ENCODE measurements around the gene FYB1. TPM values are rescaled to one million over a fixed set of nuclear protein-coding genes. Genes with fewer than 3 reads are reported as not detected.

FYB1 gene
- total and polyA plus RNA-seq, 2 experiments from 2014 or later, result not detected

- no peak overlapping the region for H3K4me3 Mint-ChIP-seq
- no peaks in the 10 kb centered on the region for H3K36me3 Mint-ChIP-seq (ENCODE audit: low read depth)
- H3K4me2 ChIP-seq, result no peak overlapping the region
These were observed 1.7 kb downstream of the FYB1 start for GRCh38 chr5:39217365-39218281.

DNA sequence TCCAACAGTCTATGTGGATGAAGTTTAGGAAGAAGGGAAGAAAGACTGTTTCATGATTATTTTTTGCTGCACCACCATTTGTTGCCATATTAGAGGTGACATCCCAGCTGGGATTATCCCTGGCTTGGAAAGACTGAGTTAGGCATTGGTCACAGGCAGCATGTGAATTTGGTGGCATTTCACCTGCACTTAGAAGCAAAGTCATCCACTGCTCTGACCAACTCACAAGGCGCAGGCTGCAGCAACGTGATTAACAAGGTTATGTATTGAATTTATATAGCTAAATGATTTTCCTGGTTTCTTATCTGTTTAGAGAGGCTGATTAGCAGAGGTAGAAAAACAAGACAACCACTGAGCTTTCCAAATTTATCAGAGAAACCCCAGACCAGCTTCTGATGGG, 2.7 kb downstream of the FYB1 start:
- Histone ChIP-seq H3K4me3 (no peak overlapping the region), H3K4me1 (ENCODE audit: insufficient read depth) (no peaks in the 10 kb centered on the region; the same call in 1 of the 2 replicates), H3K36me3 (ENCODE audit: insufficient read depth) (no peaks in the 10 kb centered on the region), H3F3A (replicated peaks; ENCODE audit: low read depth) (no peaks in the 10 kb centered on the region), H3K9me2 (ENCODE audit: insufficient read depth) (no peaks in the 10 kb centered on the region), H3K27ac (ENCODE audit: low read depth) (no peak overlapping the region), H4K20me1 (replicated peaks; ENCODE audit: insufficient read depth) (no peaks in the 10 kb centered on the region), H3K4me2 (no peak overlapping the region), H3K79me2 (replicated peaks; ENCODE audit: insufficient read depth) (no peaks in the 10 kb centered on the region), H3K27me3 (ENCODE audit: insufficient read depth) (no peaks in the 10 kb centered on the region), H2AFZ (peak overlapping the region; percentile 32; the same call in 1 of the 2 replicates)
- Mint-ChIP-seq H3K27ac (no peak overlapping the region), H3K4me1 (peaks cover 7% of the 10 kb centered on the region; the same call in 2 of the 3 replicates), H3K9me3 (no peaks in the 10 kb centered on the region), H3K36me3 (ENCODE audit: low read depth) (no peaks in the 10 kb centered on the region), H3K27me3 (ENCODE audit: insufficient read depth, low read depth, poor library complexity) (peaks cover 3% of the 10 kb centered on the region), H3K4me3 (no peak overlapping the region)
- ATAC-seq (no peak), DNase-seq (ENCODE audit: low spot score) (no peak)
- no peak for TF ChIP-seq ZNF462 (CRISPR knock-in tag; IDR thresholded peaks at IDR 0.05)
- no peak for TF ChIP-seq EZH2 (IDR thresholded peaks at IDR 0.05; ENCODE audit: low read depth, unreplicated experiment)
- no peak for TF ChIP-seq NANOG (IDR thresholded peaks at IDR 0.05; ENCODE audit: borderline replicate concordance)
- TF ChIP-seq, protein P1, sequence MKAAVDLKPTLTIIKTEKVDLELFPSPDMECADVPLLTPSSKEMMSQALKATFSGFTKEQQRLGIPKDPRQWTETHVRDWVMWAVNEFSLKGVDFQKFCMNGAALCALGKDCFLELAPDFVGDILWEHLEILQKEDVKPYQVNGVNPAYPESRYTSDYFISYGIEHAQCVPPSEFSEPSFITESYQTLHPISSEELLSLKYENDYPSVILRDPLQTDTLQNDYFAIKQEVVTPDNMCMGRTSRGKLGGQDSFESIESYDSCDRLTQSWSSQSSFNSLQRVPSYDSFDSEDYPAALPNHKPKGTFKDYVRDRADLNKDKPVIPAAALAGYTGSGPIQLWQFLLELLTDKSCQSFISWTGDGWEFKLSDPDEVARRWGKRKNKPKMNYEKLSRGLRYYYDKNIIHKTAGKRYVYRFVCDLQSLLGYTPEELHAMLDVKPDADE (IDR thresholded peaks at IDR 0.05), result no peak
- TF ChIP-seq ZNF331 (CRISPR knock-in tag; IDR thresholded peaks at IDR 0.05; ENCODE audit: low read depth), result no peak
- TF ChIP-seq ZNF114 (CRISPR knock-in tag; IDR thresholded peaks at IDR 0.05), result no peak

More at GRCh38 chr5:39217365-39218281, 1.7 kb downstream of the FYB1 start:
- Histone ChIP-seq H3K27me3 (ENCODE audit: insufficient read depth) (no peaks in the 10 kb centered on the region), H3K27ac (ENCODE audit: low read depth) (no peak overlapping the region), H4K20me1 (replicated peaks; ENCODE audit: insufficient read depth) (no peaks in the 10 kb centered on the region), H3K79me2 (replicated peaks; ENCODE audit: insufficient read depth) (no peaks in the 10 kb centered on the region), H3K4me1 (ENCODE audit: insufficient read depth) (no peaks in the 10 kb centered on the region; the same call in 1 of the 2 replicates), H3K4me3 (no peak overlapping the region), H3F3A (replicated peaks; ENCODE audit: low read depth) (no peaks in the 10 kb centered on the region), H3K9me2 (ENCODE audit: insufficient read depth) (no peaks in the 10 kb centered on the region), H3K36me3 (ENCODE audit: insufficient read depth) (no peaks in the 10 kb centered on the region), H2AFZ (peak overlapping the region; percentile 19; the same call in 1 of the 2 replicates)
- DNase-seq (ENCODE audit: low spot score) (peak; percentile 92), ATAC-seq (peak; percentile 91)
- Mint-ChIP-seq H3K4me1 (peaks cover 7% of the 10 kb centered on the region; the same call in 2 of the 3 replicates), H3K9me3 (no peaks in the 10 kb centered on the region), H3K27ac (no peak overlapping the region), H3K27me3 (ENCODE audit: insufficient read depth, low read depth, poor library complexity) (peaks cover 3% of the 10 kb centered on the region)
- TF ChIP-seq CREB1 (CRISPR knock-in tag; IDR thresholded peaks at IDR 0.05; ENCODE audit: low read depth), result no peak
- peak; percentile 87 to 96 for TF ChIP-seq CTCF (conservative IDR thresholded peaks at IDR 0.05; ENCODE audit: low read depth in 2 of 2)
- TF ChIP-seq NANOG (IDR thresholded peaks at IDR 0.05; ENCODE audit: borderline replicate concordance), result no peak

Measured in GM23338 (cell line).